ENCODE results near the gene TLL1.

DNA sequence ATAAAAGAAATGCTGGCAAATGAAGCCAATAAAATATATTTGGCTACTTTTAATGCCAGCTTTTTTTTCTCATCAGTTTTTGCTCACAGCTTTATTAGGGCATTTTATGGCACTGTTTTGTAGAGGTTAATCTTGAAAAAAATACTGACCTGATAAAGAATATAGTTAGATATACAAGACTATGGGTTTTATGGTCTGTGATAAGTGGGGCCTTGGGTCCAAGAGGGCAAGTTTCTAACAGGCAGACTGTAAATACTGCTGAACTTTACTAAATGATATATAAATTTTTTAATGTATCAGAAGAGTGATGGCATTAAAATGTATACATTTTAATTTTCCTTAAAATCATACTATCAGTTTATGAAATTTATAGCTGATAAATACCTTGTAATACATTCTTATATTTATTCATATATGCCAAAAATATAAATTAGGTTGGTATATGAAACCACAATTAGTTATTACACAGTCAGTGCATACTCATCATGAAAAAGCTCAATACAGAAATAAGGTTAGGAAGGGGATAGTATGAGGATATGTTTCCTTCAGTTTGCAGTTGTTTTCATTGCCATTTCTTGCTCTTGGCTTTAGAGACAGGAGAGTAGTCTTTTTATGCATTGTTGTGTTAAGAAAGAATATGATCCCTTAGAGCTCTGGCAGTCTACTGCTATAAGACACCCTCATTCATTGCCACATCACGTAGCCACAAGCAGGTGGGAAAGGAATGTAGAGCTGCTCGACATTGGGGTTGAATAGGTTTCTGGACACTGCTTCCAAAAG is 146.6 kb downstream of the TLL1 start:
- TF ChIP-seq POLR2A (IDR thresholded peaks at IDR 0.05; ENCODE audit: low read length) (no peak), GATA1 (IDR thresholded peaks at IDR 0.05; ENCODE audit: low read depth, low read length) (no peak)

Data from erythroblast (primary cell).